ENCODE measurements around the gene CCNY.

- TF ChIP-seq CTCF (conservative IDR thresholded peaks at IDR 0.05 in 1 of 2, IDR thresholded peaks at IDR 0.05 in 1 of 2; ENCODE audit: extremely low read depth in 1 of 2, insufficient read depth in 1 of 2, low read depth in 1 of 2, low read length in 2 of 2) (no peak), EZH2 (IDR thresholded peaks at IDR 0.05; ENCODE audit: borderline replicate concordance, low read length) (no peak)
Observed at GRCh38 chr10:35585903-35586535, 249.7 kb downstream of the CCNY start.

All from mammary epithelial cell (primary cell).